A549 (cell line): ENCODE measurements around the gene MXD4. TPM values are rescaled to one million over a fixed set of nuclear protein-coding genes. Genes with fewer than 3 reads are reported as not detected.
A peak's percentile ranks its signal among the peaks of the same experiment; 100 is the strongest.

ENCODE experiments used
- ATAC-seq, 2 experiments: fragments of 200-7000 bp in 1 of 2; fragments of >200 bp in 1 of 2; cut with Nextera tagmentation in 1 of 2; cut with Tn5 transposase in 1 of 2; 3 replicates each; pipeline versions ENCODE4 v1.8.0 to v1.9.1; 2018 to 2020; ENCODE audit warnings: mild to moderate bottlenecking in 1 of 2, moderate library complexity in 1 of 2
- CTCF ChIA-PET: fragments of 300-600 bp; sonication (Branson Sonifier 250); formaldehyde crosslinking; extraction: SDS; loops from one replicate; lab custom pipeline; 2021; ENCODE audit warnings: antibody characterized with exemption, inconsistent platforms; lab: Yijun Ruan, JAX
- POLR2A ChIA-PET: fragments of 350-600 bp; formaldehyde crosslinking; extraction: SDS; loops from one replicate; lab custom pipeline; 2021; ENCODE audit warnings: antibody characterized with exemption, inconsistent platforms; lab: Yijun Ruan, JAX
- DNase-seq, 2 experiments: peaks; one replicate each; pipeline versions ENCODE4 v3.0.0 to v3.0.0-alpha.2; 2011 to 2016; ENCODE audit warnings: low read depth in 1 of 2, low spot score in 1 of 2
- FAIRE-seq: peaks from 2 replicates; lab custom pipeline; 2011; peaks lifted over from hg19 to GRCh38; lab: Jason Lieb, UNC
- H3K27ac ChIP-seq, 2 experiments: fragments of >200 bp; sonication (Bioruptor Twin); formaldehyde crosslinking; 3 replicates each; pipeline ENCODE4 v1.5.1; 2016 to 2017
- H3K4me1 ChIP-seq: fragments of >200 bp; sonication (Bioruptor Twin); formaldehyde crosslinking; 3 replicates; pipeline ENCODE4 v1.6.1; 2016
- H3K4me2 ChIP-seq: fragments of >200 bp; sonication (Bioruptor Twin); formaldehyde crosslinking; 3 replicates; pipeline ENCODE4 v1.6.1; 2016
- H3K4me3 ChIP-seq: fragments of >200 bp; sonication (Bioruptor Twin); formaldehyde crosslinking; 3 replicates; pipeline ENCODE4 v1.5.1; 2016
- H3K9me3 ChIP-seq: fragments of >200 bp; sonication (Bioruptor Twin); formaldehyde crosslinking; 3 replicates; pipeline ENCODE4 v1.6.1; 2016
- CHD2 ChIP-seq: fragments of 150-350 bp; IDR thresholded peaks from 2 replicates; pipeline ENCODE4 v1.6.1; 2014; ENCODE audit warnings: low read length; ENCODE audit not compliant: partially characterized antibody
- ELK1 ChIP-seq: fragments of 150-350 bp; IDR thresholded peaks from 2 replicates; pipeline ENCODE4 v1.6.1; 2014; ENCODE audit warnings: low read depth, mild to moderate bottlenecking, low read length
- FOXS1 ChIP-seq: fragments of 250-450 bp; sonication (Bioruptor Pico); IDR thresholded peaks from 2 replicates; pipeline ENCODE4 v1.5.0; 2020; ENCODE audit warnings: mild to moderate bottlenecking, moderate library complexity
- HDAC2 ChIP-seq: fragments of 200-600 bp; sonication (generic); IDR thresholded peaks from 2 replicates; pipeline ENCODE4 v1.6.1; 2016
- HEYL ChIP-seq: fragments of 250-450 bp; sonication (Bioruptor Pico); IDR thresholded peaks from 2 replicates; pipeline ENCODE4 v1.8.0; 2021; ENCODE audit warnings: mild to moderate bottlenecking, moderate library complexity
- HOXA7 ChIP-seq: fragments of 250-450 bp; sonication (Bioruptor Pico); IDR thresholded peaks from 2 replicates; pipeline ENCODE4 v1.5.0; 2020; ENCODE audit warnings: mild to moderate bottlenecking, moderate library complexity
- HOXB13 ChIP-seq: fragments of 250-450 bp; sonication (Bioruptor Pico); IDR thresholded peaks from 2 replicates; pipeline ENCODE4 v1.5.0; 2020; ENCODE audit warnings: low read depth, mild to moderate bottlenecking, moderate library complexity
- JUN ChIP-seq, 2 experiments: fragments of >200 bp; sonication (Bioruptor Twin); formaldehyde crosslinking; IDR thresholded peaks; 2 replicates in 1 of 2; 3 replicates in 1 of 2; pipeline ENCODE4 v1.6.1; 2016 to 2017
- MAFK ChIP-seq: fragments of 450-650 bp; IDR thresholded peaks from 2 replicates; pipeline ENCODE4 v1.6.1; 2014; ENCODE audit not compliant: partially characterized antibody
- MAX ChIP-seq: IDR thresholded peaks from 2 replicates; pipeline ENCODE4 v1.6.1; 2012
- MAZ ChIP-seq: fragments of 150-350 bp; IDR thresholded peaks from 2 replicates; pipeline ENCODE4 v1.6.1; 2014; ENCODE audit warnings: antibody characterized with exemption, low read depth, low read length, borderline replicate concordance
- PHF8 ChIP-seq: fragments of 200-600 bp; sonication (generic); IDR thresholded peaks from 2 replicates; pipeline ENCODE4 v1.6.1; 2016; ENCODE audit warnings: low read depth, mild to moderate bottlenecking, antibody characterized with exemption, moderate library complexity, borderline replicate concordance
- POLR2A ChIP-seq: IDR thresholded peaks from 2 replicates; pipeline ENCODE4 v1.6.1; 2012; ENCODE audit warnings: mild to moderate bottlenecking, low read length
- POLR2AphosphoS2 ChIP-seq: conservative IDR thresholded peaks from 2 replicates; pipeline ENCODE4 v1.6.1; 2012; ENCODE audit warnings: low read length, improper control_type of control experiment, inconsistent platforms
- RAD21 ChIP-seq, 2 experiments: fragments of >200 bp in 1 of 2; sonication (Bioruptor Twin) in 1 of 2; formaldehyde crosslinking in 1 of 2; IDR thresholded peaks in 1 of 2; conservative IDR thresholded peaks in 1 of 2; 2 replicates in 1 of 2; 3 replicates in 1 of 2; pipeline ENCODE4 v1.6.1; 2012 to 2018; ENCODE audit warnings: inconsistent platforms in 1 of 2
- RCOR1 ChIP-seq: fragments of 150-350 bp; IDR thresholded peaks from 2 replicates; pipeline ENCODE4 v1.6.1; 2014; ENCODE audit warnings: antibody characterized with exemption, low read length, low read depth
- REST ChIP-seq: fragments of 200-600 bp; sonication (generic); IDR thresholded peaks from 2 replicates; pipeline ENCODE4 v1.6.1; 2016; ENCODE audit warnings: antibody characterized with exemption, mild to moderate bottlenecking, moderate library complexity
- RFX5 ChIP-seq: fragments of 450-650 bp; IDR thresholded peaks from 2 replicates; pipeline ENCODE4 v1.7.1; 2014; ENCODE audit warnings: antibody characterized with exemption, mild to moderate bottlenecking, moderate library complexity
- RNF2 ChIP-seq: fragments of 200-600 bp; sonication (generic); IDR thresholded peaks from 2 replicates; pipeline ENCODE4 v1.6.1; 2016; ENCODE audit warnings: low read depth, mild to moderate bottlenecking, antibody characterized with exemption, moderate library complexity, borderline replicate concordance
- SREBF2 ChIP-seq: fragments of 450-650 bp; IDR thresholded peaks from 2 replicates; pipeline ENCODE4 v1.6.1; 2014; ENCODE audit warnings: mild to moderate bottlenecking, moderate library complexity
- TFCP2L1 ChIP-seq: fragments of 250-450 bp; sonication (Bioruptor Pico); IDR thresholded peaks from 2 replicates; pipeline ENCODE4 v1.5.0; 2021; ENCODE audit warnings: mild to moderate bottlenecking
- TP53 ChIP-seq: fragments of 250-450 bp; sonication (Bioruptor Pico); IDR thresholded peaks from 2 replicates; pipeline ENCODE4 v1.5.0; 2021; ENCODE audit warnings: mild to moderate bottlenecking, moderate library complexity
- ZFP36 ChIP-seq: fragments of 450-650 bp; IDR thresholded peaks from 2 replicates; pipeline ENCODE4 v1.6.1; 2014; ENCODE audit warnings: borderline replicate concordance; ENCODE audit not compliant: partially characterized antibody
- ZNF302 ChIP-seq: fragments of 250-450 bp; sonication (Bioruptor Pico); IDR thresholded peaks from 2 replicates; pipeline ENCODE4 v1.9.0; 2021; ENCODE audit warnings: inconsistent platforms, mild to moderate bottlenecking, moderate library complexity
- WGBS: methylation state at CpG from one replicate; pipeline ENCODE4 v1.1.6; 2017; ENCODE audit errors: missing lambda C conversion rate; 5-methylcytosine and 5-hydroxymethylcytosine counted together
- polyA plus RNA-seq, 4 experiments: library from polyadenylated mRNA; depleted of rRNA in 3 of 4; stranded (reverse); fragments of >200 nt; fragmentation: RNase III in 1 of 4; extraction: RNeasy Plus Mini Kit Qiagen cat#74134 plus additional on column Dnase treatment in 1 of 4; gene quantifications; 2 replicates in 3 of 4; 3 replicates in 1 of 4; pipeline ENCODE4 v1.2.3, GENCODE V29; 2011 to 2017

The MXD4 gene
- polyA plus RNA-seq, 2 of the 4 experiments (the other 2 are of a cell fraction) = 10.8 to 18.5 TPM

GRCh38 chr4:2243681-2244380 is 18.1 kb downstream of the MXD4 start:
- Histone ChIP-seq H3K4me3 (no peak overlapping the region), H3K27ac (no peak overlapping the region), H3K4me2 (no peak overlapping the region), H3K9me3 (no peaks in the 10 kb centered on the region), H3K4me1 (peaks cover 16% of the 10 kb centered on the region; the same call in 2 of the 3 replicates)
- peak; percentile 15 to 40 for DNase-seq
- ChIA-PET CTCF (no interaction called here), POLR2A (no interaction called here)
- WGBS = 78% methylated on average over 5 of the region's 5 CpGs
- peak in 1 of 2 experiments; percentile 8; a peak in 1 of 6 replicates for ATAC-seq
- no peak for FAIRE-seq
- TF ChIP-seq TFCP2L1 (CRISPR knock-in tag) = no peak
- peak; percentile 80 for TF ChIP-seq MAFK
- 0 out of 5 replicates have a peak, but pooled peaks of 1 of the 2 experiments have one; percentile 24 for TF ChIP-seq RAD21 (conservative IDR thresholded peaks at IDR 0.05 in 1 of 2, IDR thresholded peaks at IDR 0.05 in 1 of 2)

GRCh38 chr4:2241410-2242353 is 20.2 kb downstream of the MXD4 start, which contains the start of the genes HAUS3 and POLN:
Gene HAUS3 (minus strand): TSS chr4:2242121. CDS start chr4:2240946, 1,175 bp downstream.
Gene POLN (minus strand): TSS chr4:2242121. CDS start chr4:2229231, 12,890 bp downstream.
- Histone ChIP-seq H3K4me3 (peak within 1 kb of the TSS; percentile 91), H3K4me1 (peaks cover 26% of the 10 kb centered on the region; the same call in 2 of the 3 replicates), H3K4me2 (peak within 1 kb of the TSS; percentile 91), H3K9me3 (no peaks in the 10 kb centered on the region), H3K27ac (peak within 1 kb of the TSS; percentile 76 to 92)
- WGBS = under 1% methylated on average over 12 of the region's 88 CpGs
- FAIRE-seq (no peak), DNase-seq (peak; percentile 87 to 96)
- POLR2A ChIA-PET = interaction anchor here (0.6 to 1.4 kb wide), 2 partner anchors 20 to 354 kb away, joined by 4 to 6 read pairs; partner anchors contain the start of gene MXD4
- CTCF ChIA-PET = interaction anchor here (0.7 to 3.1 kb wide), 5 partner anchors 11 to 221 kb away, joined by 3 to 14 read pairs (median 3); no protein-coding TSS in a partner anchor
- no peak for TF ChIP-seq CHD2
- TF ChIP-seq POLR2A = peak; percentile 72
- peak; percentile 66 for TF ChIP-seq MAX
- no peak for TF ChIP-seq ZNF302 (CRISPR knock-in tag)
- TF ChIP-seq PHF8 = peak; percentile 46; the same call in 1 of the 2 replicates
- peak in 1 of 2 experiments; percentile 70; a peak in 3 of 5 replicates for TF ChIP-seq JUN (IDR thresholded peaks at IDR 0.05)
- TF ChIP-seq, all 56 proteins: peak for 4
- ATAC-seq = peak; percentile 92 to 94

- POLR2A ChIA-PET = interaction anchor here (1.2 to 1.4 kb wide), 2 partner anchors 21 kb away, joined by 4 to 6 read pairs; partner anchors contain the start of gene MXD4
- DNase-seq = no peak
- Histone ChIP-seq H3K9me3 (no peaks in the 10 kb centered on the region), H3K27ac (peak overlapping the region; percentile 76 to 92), H3K4me3 (peak overlapping the region; percentile 91)
- TF ChIP-seq RCOR1 (no peak), TFCP2L1 (CRISPR knock-in tag) (no peak), ELK1 (no peak), HDAC2 (no peak), RFX5 (no peak), RNF2 (no peak), TP53 (no peak), MAZ (no peak), CHD2 (no peak), FOXS1 (CRISPR knock-in tag) (no peak), REST (no peak), ZFP36 (no peak), POLR2AphosphoS2 (no peak), HOXA7 (CRISPR knock-in tag) (no peak), SREBF2 (no peak), HEYL (CRISPR knock-in tag) (no peak), HOXB13 (CRISPR knock-in tag) (no peak)
- TF ChIP-seq, all 56 proteins: peak for 0
- CTCF ChIA-PET = interaction anchor here (3.1 kb wide), 1 partner anchor 21 kb away, joined by 14 read pairs; no protein-coding TSS in a partner anchor
- Histone ChIP-seq H3K4me2 (peak overlapping the region; percentile 68), H3K4me1 (peaks cover 26% of the 10 kb centered on the region; the same call in 2 of the 3 replicates)
- ATAC-seq (no peak), FAIRE-seq (no peak)
- 8% methylated on average over 7 of the region's 7 CpGs for WGBS
Observed at GRCh38 chr4:2241003-2241402, 20.9 kb downstream of the MXD4 start.
